IPS-NIHi7 (cell line): Measurements from ENCODE around the gene PDLIM3.
"Not testable (repeated sequence)": the region's sequence is repeated elsewhere in the genome, so short reads cannot be mapped to it uniquely, and the experiment has no call there.

Experiments used
- DNase-seq: peaks from one replicate; pipeline ENCODE4 v3.0.0; 2012; ENCODE audit warnings: mixed read lengths; ENCODE audit errors: extremely low spot score

The PDLIM3 gene, protein sequence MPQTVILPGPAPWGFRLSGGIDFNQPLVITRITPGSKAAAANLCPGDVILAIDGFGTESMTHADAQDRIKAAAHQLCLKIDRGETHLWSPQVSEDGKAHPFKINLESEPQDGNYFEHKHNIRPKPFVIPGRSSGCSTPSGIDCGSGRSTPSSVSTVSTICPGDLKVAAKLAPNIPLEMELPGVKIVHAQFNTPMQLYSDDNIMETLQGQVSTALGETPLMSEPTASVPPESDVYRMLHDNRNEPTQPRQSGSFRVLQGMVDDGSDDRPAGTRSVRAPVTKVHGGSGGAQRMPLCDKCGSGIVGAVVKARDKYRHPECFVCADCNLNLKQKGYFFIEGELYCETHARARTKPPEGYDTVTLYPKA

DNA sequence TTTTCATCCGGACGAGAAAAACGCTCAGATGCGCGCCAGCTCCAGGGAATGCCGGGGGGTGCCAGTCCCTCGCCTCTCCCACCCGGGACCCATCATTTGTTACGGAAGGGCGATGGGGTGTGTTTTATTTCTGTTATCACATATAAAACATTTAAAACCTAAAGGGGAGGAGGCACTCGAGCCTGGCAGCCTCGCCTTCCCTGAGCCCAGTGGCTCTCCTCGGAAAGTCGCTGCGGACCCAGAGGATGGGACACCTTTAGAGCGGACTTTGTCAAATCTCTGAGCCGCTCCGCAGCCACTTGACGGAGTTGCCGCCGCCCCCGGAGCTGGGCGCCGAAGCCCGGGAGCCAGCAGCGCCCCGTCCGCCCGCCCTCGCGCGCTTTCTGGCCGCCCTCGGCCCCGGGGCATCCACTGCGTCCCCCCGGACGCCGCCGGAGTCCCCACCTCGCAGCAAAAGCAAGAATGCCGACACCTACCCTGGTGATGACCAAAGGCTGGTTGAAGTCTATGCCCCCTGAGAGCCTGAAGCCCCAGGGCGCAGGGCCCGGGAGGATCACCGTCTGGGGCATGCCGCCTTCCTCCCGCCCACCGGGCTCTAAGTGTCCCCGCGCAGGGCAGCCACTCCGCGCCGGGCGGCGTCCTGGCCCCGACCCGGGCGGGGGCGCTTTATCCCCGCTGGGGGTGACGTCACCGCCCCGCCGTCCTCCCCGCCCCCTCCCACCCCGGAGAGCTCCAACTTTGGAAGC, at the start of gene PDLIM3:
Gene PDLIM3 (minus strand): TSS at position 642 of the 746 bp plus-strand sequence. CDS start 73 bp downstream, at position 569.
- peak; percentile 85 for DNase-seq

DNA sequence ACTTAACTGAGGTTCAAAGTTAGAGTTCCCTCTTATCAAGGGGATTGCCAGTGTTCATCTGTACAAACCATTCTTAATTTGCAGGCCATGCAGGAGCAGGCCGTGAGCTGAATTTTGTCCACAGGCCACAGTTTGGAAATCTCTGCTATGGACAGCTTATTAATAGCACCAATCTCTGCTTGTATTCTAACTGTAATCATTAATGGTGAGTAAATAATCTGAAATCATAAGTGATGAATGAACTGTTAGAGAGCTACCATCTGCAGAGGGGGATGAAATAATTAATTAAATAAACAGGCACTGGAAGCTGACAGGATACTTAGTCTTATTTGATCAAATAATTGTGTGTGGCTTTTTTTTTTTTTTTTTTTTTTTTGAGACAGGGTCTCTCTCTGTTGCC, 48.5 kb upstream of the PDLIM3 start:
- DNase-seq, result no peak

DNA sequence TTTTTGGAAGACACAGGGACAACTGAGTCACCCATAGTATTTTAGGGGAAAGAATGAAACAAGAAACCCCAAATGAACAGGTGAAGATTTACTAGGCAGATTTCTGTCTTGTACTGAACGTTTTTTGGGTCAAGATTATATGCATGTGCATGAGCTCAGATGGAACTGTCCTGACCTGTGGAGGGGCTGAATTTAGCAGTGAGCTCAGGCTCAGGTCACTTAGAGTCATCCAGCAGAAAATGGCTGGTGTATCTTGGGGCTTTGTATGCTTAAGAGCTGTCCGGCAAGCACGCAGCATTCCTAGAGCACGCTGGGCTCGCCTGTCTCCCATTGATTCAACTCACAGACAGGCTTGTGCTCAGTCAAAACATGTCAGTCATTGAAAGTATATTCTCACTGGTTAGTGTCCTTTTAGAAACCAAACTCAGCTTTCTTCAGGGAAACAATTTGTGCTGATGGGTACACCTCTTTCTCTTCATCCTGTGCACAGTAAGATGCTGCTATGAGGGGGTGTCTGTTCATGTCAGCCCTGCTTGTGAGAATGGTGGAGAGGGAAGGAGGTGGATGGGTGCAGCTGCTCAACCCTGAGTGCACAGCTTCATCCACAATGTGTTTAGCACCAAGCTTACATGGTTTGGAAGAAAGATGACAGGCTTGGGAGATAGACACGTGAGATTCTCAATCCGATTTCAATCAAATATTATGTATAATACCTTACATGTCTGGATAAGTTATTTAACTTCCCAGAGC, 47.5 kb upstream of the PDLIM3 start:
- DNase-seq, result no peak

DNA sequence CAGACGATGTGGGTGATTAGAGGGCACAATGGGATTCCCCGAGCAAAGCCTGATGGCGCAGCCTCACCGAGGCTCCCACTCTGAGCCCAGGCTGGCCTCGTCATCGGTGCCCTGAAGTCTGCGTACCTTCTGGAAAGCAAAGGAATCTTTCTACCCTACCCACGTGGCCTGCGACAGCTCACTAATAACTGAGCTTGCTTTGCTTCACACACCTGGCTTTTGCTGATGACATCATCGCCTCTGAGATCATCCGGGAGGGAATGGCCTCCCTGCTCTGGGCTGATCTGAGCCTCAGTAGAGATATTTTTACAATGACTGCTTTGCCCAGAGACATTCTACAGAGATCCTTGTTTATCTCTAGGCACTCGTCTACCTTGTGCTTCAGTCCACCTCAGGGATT, 45.4 kb upstream of the PDLIM3 start:
- DNase-seq, result no peak

DNA sequence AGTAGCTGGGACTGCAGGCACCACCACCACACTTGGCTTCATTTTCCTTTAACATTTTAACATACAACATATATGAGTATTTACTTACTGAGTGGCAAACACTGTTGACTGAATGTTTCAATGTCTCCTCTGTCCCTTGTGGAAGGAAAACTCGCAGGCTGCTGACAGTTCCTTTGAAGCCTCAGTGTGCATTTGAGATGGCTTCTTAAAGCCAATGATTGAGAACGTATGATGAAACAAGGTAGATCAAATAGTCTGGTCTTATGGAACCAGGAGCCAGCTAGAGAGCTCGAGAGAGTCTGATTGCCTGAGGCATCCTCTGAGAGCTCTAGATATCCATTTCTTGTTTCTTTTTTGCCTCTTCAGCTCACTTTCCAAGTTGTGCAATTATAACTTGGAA, 43.0 kb upstream of the PDLIM3 start:
- no peak for DNase-seq

DNA sequence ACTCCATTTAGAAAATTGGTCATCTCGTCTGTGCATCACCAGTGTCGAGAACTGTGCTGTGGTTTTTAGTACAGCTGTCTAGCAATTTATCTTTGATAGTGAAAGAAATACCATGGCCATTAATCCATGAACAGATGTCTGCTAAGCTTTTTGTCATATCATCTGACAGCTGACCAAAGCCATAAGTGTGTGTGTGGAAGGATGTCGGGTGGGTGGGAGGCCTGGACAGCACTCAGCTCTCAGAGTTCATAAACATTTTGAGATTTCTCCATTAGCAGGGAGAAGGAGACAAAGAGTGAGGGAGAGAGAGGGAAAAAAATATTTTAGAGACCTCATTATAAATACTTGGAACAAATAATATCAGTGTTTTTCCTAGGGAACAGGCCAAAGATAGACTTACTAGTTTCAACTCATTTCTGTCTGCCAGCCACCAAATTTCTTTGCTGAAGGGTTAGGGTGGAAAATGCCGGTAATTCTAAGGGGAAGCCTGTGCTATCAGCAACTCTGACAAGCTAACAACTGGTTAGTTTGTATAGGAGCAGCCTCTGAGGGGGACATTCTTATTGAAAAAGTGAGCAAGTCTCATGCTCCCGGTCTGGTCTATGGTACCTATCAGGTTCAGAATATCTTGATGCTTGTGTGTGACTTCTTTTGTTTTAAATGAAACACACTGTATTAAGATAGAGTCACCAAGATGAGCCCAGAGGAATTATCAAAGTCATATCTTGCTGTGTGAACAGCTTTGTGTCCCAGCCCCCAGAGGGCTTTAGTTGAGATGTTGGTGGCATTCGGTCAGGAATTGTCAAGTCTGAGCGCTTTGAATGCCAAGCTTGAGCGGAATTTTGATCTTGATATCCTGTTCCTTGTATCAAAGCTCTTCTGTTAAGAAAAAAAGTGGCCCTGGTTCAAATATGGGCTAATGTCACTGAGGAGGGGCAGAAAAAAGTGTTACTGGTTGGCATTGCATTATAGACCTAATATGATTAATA, 41.9 kb upstream of the PDLIM3 start:
- no peak for DNase-seq

DNA sequence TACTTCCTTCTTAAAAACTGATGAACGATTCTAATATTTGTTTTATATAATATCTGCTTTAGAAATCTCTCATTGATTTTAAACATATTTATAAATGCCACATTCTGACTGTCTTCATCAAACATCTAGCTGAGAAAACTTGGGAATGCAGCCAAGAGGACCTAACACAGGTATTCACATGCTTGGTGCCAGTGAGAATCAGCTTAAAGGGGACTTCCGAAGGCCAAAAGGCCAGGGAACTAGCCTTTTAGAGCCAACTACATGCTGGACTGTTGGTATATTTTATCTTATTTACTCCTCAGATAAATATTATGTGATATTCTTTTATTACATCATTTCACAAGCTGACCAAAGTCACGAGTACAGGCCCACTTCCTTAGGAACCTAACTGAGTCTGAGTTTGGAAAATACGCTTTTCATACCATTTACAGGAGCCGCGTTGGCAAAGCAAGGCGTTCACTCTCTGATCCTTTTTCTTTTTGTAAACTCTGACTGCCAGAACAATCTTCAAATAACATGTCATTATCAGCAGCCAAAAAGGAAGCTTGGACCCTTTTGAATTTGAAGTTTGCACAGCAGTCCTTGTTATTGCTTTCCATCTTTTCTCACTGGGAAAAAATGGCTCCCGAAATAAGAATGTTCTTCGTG, 41.1 kb upstream of the PDLIM3 start:
- DNase-seq, result no peak

DNA sequence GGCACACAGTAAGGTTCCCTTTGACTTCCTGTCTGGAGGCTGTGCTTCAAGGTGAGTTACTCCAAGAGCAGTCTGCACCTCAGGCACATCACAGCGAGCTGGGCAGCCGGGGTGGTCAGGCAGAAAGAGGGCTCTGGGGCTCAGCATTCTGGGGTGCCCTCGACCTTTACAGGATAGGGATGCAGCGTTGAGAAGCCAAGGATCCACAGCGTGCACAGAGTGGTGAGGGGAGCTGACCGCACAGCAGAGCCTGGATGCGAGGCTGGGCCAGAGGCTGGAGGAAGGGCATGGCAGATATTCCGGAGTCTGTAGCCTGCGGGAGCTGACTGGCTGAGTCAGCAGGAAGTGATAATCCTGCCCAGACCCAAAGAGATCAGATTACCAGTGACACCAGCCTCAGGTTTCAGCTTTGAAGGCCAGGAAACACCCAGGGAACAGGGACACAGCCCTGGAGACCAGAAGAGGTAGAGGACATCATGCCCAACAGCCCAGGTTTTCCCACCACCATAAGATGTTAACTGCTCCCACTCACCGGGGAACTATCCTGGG, 38.4 kb upstream of the PDLIM3 start:
- DNase-seq, result peak; percentile 77

DNA sequence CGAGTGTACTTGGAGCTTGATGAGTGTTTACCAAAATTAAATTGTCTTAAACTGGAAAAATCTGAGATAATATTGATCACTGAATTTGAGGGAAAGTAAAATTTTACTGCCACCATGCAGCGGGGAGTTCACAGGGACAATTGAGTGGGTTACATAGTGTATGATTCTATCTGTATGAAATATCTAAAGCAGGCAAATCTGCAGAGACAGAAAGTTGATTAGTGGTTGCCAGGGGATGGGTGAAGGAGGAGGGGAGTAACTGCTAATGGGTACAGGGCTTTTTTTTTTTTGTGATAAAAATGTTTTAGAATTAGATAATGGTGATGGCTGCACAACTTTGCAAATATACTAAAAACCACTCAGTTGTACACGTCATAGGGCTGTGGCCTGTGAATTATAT, 35.4 kb upstream of the PDLIM3 start:
- DNase-seq, result no peak

DNA sequence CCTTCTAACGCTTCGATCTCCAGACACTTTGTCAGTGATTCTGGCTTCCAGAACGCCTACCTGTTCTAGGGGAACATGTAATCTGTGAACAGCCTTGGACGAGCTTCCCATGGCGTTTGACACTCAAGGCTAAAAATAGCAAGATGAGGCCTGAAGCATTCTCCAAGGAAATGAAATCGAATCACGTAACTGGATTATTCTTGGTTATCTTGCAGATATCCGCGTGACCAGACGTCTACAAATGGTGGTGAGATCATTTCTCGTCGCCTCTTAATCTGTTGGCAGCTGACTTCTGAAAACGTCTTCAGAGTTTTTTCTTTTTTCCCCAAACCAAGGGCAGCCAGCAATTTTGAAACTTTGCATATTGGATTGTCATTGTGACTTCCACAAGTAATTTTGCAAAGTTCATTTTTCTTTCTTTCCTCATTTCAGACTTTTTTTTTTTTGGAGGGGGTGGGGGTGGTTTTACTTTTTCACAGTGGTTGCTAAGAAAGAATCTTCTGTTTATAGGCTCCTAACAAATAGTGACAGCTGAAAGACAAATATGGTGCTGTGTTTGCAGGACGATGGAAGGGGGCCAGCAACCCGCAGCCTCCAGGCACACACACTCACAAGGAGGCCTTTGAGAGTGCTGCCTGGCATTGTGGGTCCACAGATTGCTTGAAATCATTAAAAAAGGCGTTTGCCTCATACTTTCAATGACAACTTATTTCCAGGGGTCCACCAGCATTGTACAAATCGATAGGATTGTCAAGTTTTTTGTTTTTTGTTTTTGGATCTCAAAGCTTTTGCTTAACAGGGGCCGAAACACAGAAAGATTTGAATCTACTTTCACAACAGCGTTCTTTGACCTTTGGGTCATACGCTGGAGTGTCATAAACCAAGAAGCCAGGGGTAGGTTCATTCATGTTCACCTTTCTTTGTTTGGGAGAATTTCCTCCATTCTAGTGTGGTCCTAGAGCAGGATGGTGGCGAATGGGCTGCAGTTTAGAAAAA, 32.4 kb upstream of the PDLIM3 start:
- no peak for DNase-seq

DNA sequence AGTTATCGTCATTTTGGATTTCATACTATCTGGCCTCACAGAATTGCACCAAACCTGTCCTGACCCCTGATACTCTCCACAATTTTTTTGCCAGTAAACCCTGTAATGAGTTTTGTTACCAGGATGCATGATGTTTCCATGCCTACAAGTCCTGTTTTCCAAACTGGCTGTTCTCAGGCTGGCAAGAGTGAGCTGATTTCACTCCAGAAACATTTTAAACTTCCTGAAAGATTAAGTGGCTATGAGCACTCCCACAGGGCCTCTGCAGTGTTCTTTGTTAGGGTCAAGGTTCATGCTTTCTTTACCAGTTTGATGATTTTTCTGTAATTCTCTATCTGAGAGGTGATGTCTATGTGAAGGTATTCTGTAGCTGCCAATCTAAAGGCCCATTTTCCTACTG, 31.7 kb upstream of the PDLIM3 start:
- DNase-seq, result no peak

DNA sequence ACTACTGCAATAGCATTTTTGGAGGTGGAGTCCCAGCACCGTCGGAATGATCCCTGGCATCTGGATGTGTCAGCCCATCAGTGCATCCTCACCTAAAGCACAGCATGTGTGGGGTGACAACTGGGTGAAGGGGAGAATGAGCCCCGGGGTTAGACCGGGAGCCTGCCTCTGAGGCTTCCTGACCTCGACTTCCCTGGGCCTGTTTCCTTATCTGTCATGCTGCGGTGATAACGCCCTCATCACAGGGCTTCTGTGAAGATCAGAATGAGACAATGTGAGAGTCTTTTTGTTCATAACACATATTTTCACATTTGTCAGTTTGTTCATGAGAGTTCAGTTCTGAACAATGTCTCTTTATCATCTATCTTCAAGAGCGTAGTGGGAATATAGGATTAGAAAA, 31.1 kb upstream of the PDLIM3 start:
- no peak for DNase-seq

DNA sequence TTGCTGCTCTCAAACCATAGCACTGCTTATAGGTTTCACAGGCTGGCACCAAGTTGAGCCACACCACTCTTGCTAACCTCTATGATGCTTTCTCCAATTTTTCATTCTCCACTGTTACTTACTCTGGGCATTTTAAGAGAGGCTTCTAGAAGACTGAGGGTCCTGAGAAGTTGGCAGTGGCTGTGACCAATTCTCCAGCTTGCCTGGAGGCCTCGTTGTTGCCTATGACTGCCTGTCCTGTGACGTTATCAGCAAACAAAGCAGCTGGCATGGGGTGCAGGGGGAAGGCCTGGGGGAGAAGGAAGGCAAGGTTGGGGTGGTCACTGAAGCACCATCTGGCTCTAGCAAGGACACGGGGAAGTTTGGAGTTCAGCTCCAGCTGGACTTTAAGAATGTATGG, 30.4 kb upstream of the PDLIM3 start:
- no peak for DNase-seq

DNA sequence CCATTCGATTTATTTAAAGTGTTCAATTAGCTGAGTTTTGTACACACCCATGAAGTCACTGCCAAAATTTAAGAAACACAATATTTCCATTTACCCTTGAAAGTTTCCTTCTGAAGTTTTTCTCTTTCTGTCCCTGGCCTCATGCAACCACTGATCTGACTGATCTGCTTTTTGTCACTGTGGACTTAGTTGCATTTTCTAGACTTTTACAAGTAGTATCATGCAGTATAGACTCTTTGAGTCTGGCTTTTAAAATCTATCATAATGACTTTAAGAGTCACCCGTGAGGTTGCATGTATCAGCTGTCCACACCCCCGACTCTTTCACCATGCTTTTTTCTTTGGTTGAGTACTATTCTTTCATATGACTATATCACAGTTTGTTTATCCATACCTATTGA, 29.0 kb upstream of the PDLIM3 start:
- DNase-seq, result no peak

DNA sequence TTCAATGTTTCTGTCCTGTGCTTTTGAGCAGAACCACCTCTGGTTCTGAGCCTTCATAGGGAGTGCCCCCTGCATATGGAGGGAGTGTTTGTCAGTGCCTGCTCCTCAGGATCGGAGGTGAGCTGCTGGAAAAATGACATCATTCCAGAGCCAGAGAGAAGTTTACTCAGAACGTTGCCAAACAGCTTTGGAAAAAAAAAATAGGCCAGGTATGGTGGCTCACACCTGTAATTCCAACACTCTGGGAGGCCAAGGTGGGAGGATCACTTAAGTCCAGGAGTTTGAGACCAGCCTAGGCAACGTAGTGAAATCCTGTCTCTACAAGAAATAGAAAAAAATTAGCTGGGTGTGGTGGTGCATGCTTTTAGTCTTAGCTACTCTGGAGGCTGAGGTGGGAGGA, 27.2 kb upstream of the PDLIM3 start:
- no peak for DNase-seq

DNA sequence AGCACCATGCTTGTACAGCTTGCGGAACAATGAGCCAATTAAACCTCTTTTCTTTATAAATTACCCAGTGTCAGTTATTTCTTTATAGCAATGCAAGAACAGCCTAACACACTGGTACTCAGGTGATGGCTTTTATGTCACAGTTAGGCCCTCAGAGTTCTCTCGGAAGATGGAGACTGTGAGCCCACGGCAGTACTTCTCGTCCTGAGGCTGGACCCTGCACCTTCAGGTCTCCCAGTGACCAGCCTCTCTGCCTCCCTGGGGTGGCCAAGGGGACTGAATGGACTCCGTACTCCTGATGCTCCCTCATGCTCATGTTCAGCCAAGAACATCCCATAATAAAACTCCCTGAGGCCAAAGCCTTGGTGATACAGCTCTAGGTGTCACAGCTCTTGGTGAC, 25.0 kb upstream of the PDLIM3 start:
- DNase-seq, result no peak

DNA sequence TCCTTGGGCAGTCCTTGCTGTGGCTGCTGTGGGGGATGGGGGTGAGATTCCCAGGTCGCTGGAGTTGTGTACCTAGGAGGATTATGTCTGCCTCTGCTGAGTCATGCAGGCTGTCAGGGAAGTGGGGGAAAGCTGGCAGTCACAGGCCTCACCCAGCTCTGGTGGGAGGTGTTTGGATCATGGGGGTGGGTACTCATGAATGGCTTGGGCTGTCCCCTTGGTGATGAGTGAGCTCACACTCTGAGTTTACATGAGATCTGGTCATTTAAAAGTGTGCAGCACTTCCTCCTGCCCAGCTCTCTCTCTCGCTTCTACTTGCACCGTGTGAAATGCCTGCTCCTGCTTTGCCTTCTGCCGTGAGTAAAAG, 24.6 kb upstream of the PDLIM3 start:
- no peak for DNase-seq

DNA sequence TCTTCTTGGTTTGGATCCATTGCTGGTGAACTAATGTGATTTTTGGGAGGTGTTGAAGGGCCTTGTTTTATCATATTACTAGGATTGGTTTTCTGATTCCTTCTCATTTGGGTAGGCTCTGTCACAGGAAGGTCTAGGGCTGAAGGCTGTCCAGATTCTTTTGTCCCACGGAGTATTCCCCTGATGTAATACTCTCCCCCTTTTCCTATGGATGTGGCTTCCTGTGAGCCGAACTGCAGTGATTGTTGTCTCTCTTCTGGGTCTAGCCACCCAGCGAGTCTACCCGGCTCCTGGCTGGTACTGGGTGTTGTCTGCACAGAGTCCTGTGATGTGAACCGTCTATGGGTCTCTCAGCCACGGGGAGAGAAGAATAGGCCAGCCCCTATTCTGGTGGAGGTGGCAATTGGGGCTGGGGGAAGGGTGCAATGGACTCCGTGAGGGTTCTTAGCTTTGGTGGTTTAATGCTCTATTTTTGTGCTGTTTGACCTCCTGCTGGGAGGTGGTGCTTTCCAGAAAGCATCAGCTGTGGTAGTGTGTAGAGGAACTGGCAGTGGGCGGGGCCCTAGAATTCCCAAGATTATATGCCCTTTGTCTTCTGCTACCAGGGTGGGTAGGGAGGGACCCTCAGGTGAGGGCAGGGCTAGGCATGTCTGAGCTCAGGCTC, 24.1 kb upstream of the PDLIM3 start:
- DNase-seq, result not testable (repeated sequence)
